T-cell (primary cell): ENCODE results near the gene CTNNA3. TPM values are rescaled to one million over a fixed set of nuclear protein-coding genes. Genes with fewer than 3 reads are reported as not detected.

Experiments
- ATAC-seq, 4 experiments: fragments of 200-7000 bp in 3 of 4; fragments of 150-1000 bp in 1 of 4; cut with Tn5 transposase; replicated peaks in 1 of 4; 1 replicate in 3 of 4; 2 replicates in 1 of 4; pipeline ENCODE4 v1.10.0; 2021; ENCODE audit warnings: moderate library complexity in 3 of 4, mild to moderate bottlenecking in 2 of 4, moderate number of reproducible peaks in 1 of 4
- CTCF ChIA-PET, 2 donors: fragments of 300-600 bp; sonication (Branson Sonifier 250); formaldehyde crosslinking; loops; one replicate each; lab custom pipeline; 2022; ENCODE audit warnings: antibody characterized with exemption in 2 of 2; lab: Charles Lee
- POLR2A ChIA-PET, 2 donors: fragments of 300-600 bp; sonication (Branson Sonifier 250); formaldehyde crosslinking; loops; one replicate each; lab custom pipeline; 2022; ENCODE audit warnings: antibody characterized with exemption in 2 of 2; lab: Charles Lee
- DNase-seq, 35 experiments: peaks; one replicate each; pipeline versions ENCODE4 v3.0.0 to v3.0.0-alpha.2; 2013 to 2023
- H3K27ac ChIP-seq: one replicate; pipeline ENCODE4 v1.5.1; 2013; ENCODE audit warnings: low read length
- H3K27me3 ChIP-seq, 2 experiments: replicated peaks in 1 of 2; 1 replicate in 1 of 2; 2 replicates in 1 of 2; pipeline versions ENCODE4 v1.6.1 to v1.7.0; 2013; ENCODE audit warnings: low read length in 1 of 2, mixed read lengths in 1 of 2; ENCODE audit not compliant: control insufficient read depth in 2 of 2, insufficient read depth in 2 of 2; ENCODE audit errors: extremely low read depth in 1 of 2
- H3K36me3 ChIP-seq, 2 donors: 1 replicate in 1 of 2; 2 replicates in 1 of 2; pipeline versions ENCODE4 v1.6.1 to v1.7.0; 2013; ENCODE audit warnings: low read length in 1 of 2; ENCODE audit not compliant: control insufficient read depth in 2 of 2, insufficient read depth in 1 of 2; ENCODE audit errors: extremely low read depth in 1 of 2
- H3K4me1 ChIP-seq, 2 experiments: 1 replicate in 1 of 2; 2 replicates in 1 of 2; pipeline versions ENCODE4 v1.6.1 to v1.7.0; 2013; ENCODE audit warnings: low read length in 2 of 2, mixed read lengths in 1 of 2; ENCODE audit not compliant: insufficient read depth in 2 of 2, control insufficient read depth in 1 of 2; ENCODE audit errors: extremely low read depth in 1 of 2
- H3K4me3 ChIP-seq, 2 donors: 1 replicate in 1 of 2; 2 replicates in 1 of 2; pipeline versions ENCODE4 v1.5.1 to v1.7.0; 2013; ENCODE audit warnings: mild to moderate bottlenecking in 2 of 2, low read length in 1 of 2, moderate library complexity in 1 of 2; ENCODE audit not compliant: control insufficient read depth in 1 of 2; ENCODE audit errors: extremely low read depth in 1 of 2
- H3K9me3 ChIP-seq: 2 replicates; pipeline ENCODE4 v1.7.0; 2013
- H3K27ac Mint-ChIP-seq, 2 donors: one replicate each; pipeline ENCODE4 v1.8.0; 2020 to 2021; ENCODE audit warnings: mild to moderate bottlenecking in 2 of 2, mixed read lengths in 2 of 2
- H3K27me3 Mint-ChIP-seq, 2 donors: one replicate each; pipeline ENCODE4 v1.8.0; 2021 to 2022; ENCODE audit warnings: mixed read lengths in 2 of 2
- H3K36me3 Mint-ChIP-seq: one replicate; pipeline ENCODE4 v1.8.0; 2021; ENCODE audit warnings: mixed read lengths
- H3K4me1 Mint-ChIP-seq, 3 donors: one replicate each; pipeline ENCODE4 v1.8.0; 2020 to 2022; ENCODE audit warnings: mixed read lengths in 3 of 3, mild to moderate bottlenecking in 1 of 3
- H3K4me3 Mint-ChIP-seq, 3 donors: one replicate each; pipeline ENCODE4 v1.8.0; 2020 to 2022; ENCODE audit warnings: mild to moderate bottlenecking in 3 of 3, mixed read lengths in 3 of 3, moderate library complexity in 3 of 3
- H3K9me3 Mint-ChIP-seq, 3 donors: one replicate each; pipeline ENCODE4 v1.8.0; 2020 to 2022; ENCODE audit warnings: mixed read lengths in 3 of 3
- WGBS: methylation state at CpG from one replicate; pipeline ENCODE4 v1.1.5; 2013; ENCODE audit warnings: missing lambda C conversion rate; ENCODE audit not compliant: insufficient coverage; 5-methylcytosine and 5-hydroxymethylcytosine counted together
- total RNA-seq, 35 experiments: library from RNA in 6 of 35; stranded (reverse) in 6 of 35; fragments of 120-200 nt in 1 of 35; gene quantifications; one replicate each; pipeline versions ENCODE4 v1.2.1 to v1.2.4 and lab custom pipeline; 2013 to 2026

CTNNA3 gene
- total RNA-seq, 5 donors from 2014 or later (not counting 1 experiment from before 2014, with no cell fraction given): 0.88 TPM; not detected in 4

DNA sequence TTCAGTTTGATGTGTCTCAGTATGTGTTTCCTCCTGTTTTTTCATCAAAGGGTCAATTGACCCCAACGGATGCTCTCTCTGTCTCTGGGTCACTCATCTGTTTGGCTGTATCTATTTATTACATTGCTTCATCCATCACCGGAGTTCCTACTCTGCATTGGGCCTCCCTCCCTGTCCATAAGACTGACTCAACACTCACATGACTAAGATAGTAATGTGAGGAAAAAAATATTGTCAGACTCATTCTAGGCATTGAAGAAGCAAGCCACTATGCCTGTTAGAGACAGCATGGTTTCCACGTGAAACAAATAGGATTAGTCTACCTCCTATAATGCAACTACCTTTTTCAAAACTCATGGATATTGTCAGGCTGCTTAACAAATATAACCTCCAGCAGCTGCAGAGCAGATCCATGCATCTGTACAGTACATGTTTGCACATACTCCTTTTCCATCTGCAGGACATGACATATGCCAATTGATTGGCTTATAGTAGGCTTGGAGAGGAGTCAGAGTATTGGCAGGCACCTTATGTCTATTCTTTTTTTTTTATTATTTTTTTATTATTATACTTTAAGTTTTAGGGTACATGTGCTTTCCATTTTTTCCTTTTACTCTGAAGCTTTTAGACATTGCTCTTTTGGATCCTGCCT, 495.0 kb downstream of the CTNNA3 start:
- Mint-ChIP-seq H3K4me3 (no peak overlapping the region), H3K4me1 (peaks cover 0 to 8% (median 4%) of the 10 kb centered on the region in 3 donors), H3K27ac (no peak overlapping the region), H3K27me3 (no peaks in the 10 kb centered on the region), H3K9me3 (peaks cover 0 to 8% (median 0%) of the 10 kb centered on the region in 3 donors), H3K36me3 (no peaks in the 10 kb centered on the region)
- CTCF ChIA-PET: no interaction called here
- Histone ChIP-seq H3K27ac (no peak overlapping the region), H3K4me3 (no peak overlapping the region), H3K36me3 (no peaks in the 10 kb centered on the region), H3K27me3 (no peaks in the 10 kb centered on the region), H3K9me3 (no peaks in the 10 kb centered on the region), H3K4me1 (no peaks in the 10 kb centered on the region)
- ATAC-seq: no peak
- 92% methylated on average over 2 of the region's 3 CpGs for WGBS
- no peak for DNase-seq
- POLR2A ChIA-PET: no interaction called here

DNA sequence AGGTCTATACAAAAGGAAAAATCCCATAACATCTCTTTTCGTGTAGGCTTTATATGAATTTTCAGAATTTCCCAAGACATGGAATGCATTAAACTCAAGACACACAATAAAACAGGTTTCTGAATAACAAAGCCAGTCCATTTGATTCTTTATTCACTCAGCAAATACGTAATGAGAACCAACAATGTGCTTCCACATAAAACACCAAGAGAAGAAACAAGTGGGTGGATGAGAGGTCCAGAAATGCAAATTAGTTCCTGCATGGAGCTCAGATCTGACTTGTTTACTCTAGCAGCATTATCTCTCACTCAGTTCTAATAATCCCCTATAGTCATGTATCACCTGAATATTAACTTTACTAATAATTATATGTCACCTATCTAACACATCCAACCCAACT, 520.6 kb downstream of the CTNNA3 start:
- ChIA-PET CTCF (no interaction called here), POLR2A (no interaction called here)
- Histone ChIP-seq H3K27ac (no peak overlapping the region), H3K4me3 (no peak overlapping the region), H3K9me3 (no peaks in the 10 kb centered on the region), H3K27me3 (no peaks in the 10 kb centered on the region), H3K4me1 (no peaks in the 10 kb centered on the region), H3K36me3 (no peaks in the 10 kb centered on the region)
- no peaks in the 10 kb centered on the region for H3K27me3 Mint-ChIP-seq
- WGBS: no CpG with 5 or more reads among the region's 2 CpGs
- no peaks in the 10 kb centered on the region for H3K36me3 Mint-ChIP-seq
- no peak overlapping the region for H3K4me3 Mint-ChIP-seq
- DNase-seq (no peak), ATAC-seq (no peak)
- peaks cover 0 to 4% (median under 1%) of the 10 kb centered on the region in 3 donors for H3K9me3 Mint-ChIP-seq
- H3K4me1 Mint-ChIP-seq: no peaks in the 10 kb centered on the region
- H3K27ac Mint-ChIP-seq: no peak overlapping the region

DNA sequence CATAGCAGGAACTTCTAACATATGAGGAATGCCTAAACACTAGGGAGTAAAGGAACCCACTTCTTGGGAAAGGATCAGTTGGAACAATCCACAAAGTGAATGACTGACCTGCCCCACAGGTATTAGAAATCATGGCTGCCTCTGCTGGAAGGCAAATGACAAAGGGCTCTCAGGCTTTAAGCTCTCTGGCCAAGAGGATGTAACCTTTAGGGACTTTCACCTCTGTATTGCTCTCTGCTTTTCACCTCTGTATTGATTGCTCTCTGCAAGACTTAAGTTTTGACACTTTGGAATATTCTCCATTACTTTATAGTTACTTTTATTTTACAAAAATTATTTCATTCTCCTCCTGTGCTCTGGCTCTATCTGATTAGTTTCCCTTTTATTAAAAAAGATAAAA, 522.2 kb downstream of the CTNNA3 start:
- ChIA-PET CTCF (no interaction called here), POLR2A (interaction anchor here in 1 of 2 donors (0.5 kb wide), 1 partner anchor 21 kb away, joined by 3 read pairs; no protein-coding TSS in a partner anchor)
- no peak overlapping the region for H3K4me3 ChIP-seq
- H3K4me1 ChIP-seq: no peaks in the 10 kb centered on the region
- DNase-seq (no peak), ATAC-seq (no peak)
- H3K36me3 ChIP-seq: no peaks in the 10 kb centered on the region
- H3K27me3 Mint-ChIP-seq: no peaks in the 10 kb centered on the region
- peaks cover 2 to 10% (median 8%) of the 10 kb centered on the region in 3 donors for H3K9me3 Mint-ChIP-seq
- no peaks in the 10 kb centered on the region for H3K27me3 ChIP-seq
- no peaks in the 10 kb centered on the region for H3K9me3 ChIP-seq
- no peak overlapping the region for H3K27ac ChIP-seq
- no peaks in the 10 kb centered on the region for H3K4me1 Mint-ChIP-seq
- H3K4me3 Mint-ChIP-seq: no peak overlapping the region
- no peak overlapping the region for H3K27ac Mint-ChIP-seq
- no peaks in the 10 kb centered on the region for H3K36me3 Mint-ChIP-seq

DNA sequence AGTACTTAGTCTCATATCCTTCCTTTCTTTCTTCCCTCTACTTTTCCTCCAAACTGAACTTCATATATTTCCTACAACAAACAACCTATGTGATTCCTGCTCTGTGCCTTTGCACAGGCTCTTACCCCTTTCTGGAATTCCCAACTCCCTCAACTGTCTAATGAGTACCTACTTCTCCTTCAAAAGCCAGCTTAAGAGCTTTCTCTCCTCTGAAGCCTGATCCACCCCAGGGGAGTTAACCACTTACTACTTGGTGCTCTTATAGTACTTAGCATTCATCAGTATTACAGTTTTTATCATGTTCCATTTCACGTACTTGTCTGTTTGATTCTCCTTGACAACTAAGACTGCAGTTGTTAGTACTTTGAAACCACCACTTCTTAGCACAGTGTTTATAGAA, 524.0 kb downstream of the CTNNA3 start:
- H3K4me3 ChIP-seq: no peak overlapping the region
- no peaks in the 10 kb centered on the region for H3K27me3 ChIP-seq
- Mint-ChIP-seq H3K27me3 (no peaks in the 10 kb centered on the region), H3K36me3 (no peaks in the 10 kb centered on the region), H3K27ac (no peak overlapping the region), H3K4me1 (no peaks in the 10 kb centered on the region), H3K4me3 (no peak overlapping the region), H3K9me3 (peaks cover 14 to 19% (median 16%) of the 10 kb centered on the region in 3 donors)
- POLR2A ChIA-PET: interaction anchor here in 1 of 2 donors (0.7 kb wide), 2 partner anchors 204 to 557 kb away, joined by 3 to 4 read pairs; no protein-coding TSS in a partner anchor
- no peaks in the 10 kb centered on the region for H3K36me3 ChIP-seq
- no peak overlapping the region for H3K27ac ChIP-seq
- CTCF ChIA-PET: no interaction called here
- no peaks in the 10 kb centered on the region for H3K9me3 ChIP-seq
- H3K4me1 ChIP-seq: no peaks in the 10 kb centered on the region
- no peak for DNase-seq
- ATAC-seq: no peak
- no CpG with 5 or more reads among the region's 1 CpG for WGBS

DNA sequence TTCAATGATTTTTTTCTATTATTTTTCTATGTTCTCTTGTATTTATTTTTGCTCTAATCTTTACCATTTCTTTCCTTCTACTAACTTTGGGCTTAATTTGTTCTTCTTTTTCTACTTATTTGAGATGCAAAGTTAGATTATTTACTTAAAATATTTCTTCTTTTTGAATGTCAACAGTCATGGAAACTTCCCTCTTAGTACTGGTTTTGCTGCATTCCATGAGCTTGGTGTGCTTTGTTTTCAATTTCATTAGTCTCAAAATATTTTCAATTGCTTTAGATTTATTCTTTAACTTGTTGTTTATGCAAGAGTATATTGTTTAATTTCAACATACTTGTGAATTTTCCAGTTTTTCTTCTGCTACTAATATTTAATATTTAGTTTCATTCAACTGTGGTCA, 539.8 kb downstream of the CTNNA3 start:
- no peak overlapping the region for H3K27ac Mint-ChIP-seq
- Histone ChIP-seq H3K36me3 (no peaks in the 10 kb centered on the region), H3K4me3 (no peak overlapping the region), H3K27ac (no peak overlapping the region), H3K4me1 (no peaks in the 10 kb centered on the region), H3K27me3 (no peaks in the 10 kb centered on the region), H3K9me3 (no peaks in the 10 kb centered on the region)
- no peak for ATAC-seq
- no peak for DNase-seq
- ChIA-PET CTCF (interaction anchor here in 1 of 2 donors (0.7 kb wide), 1 partner anchor 1025 kb away, joined by 3 read pairs; no protein-coding TSS in a partner anchor), POLR2A (no interaction called here)
- no peak overlapping the region for H3K4me3 Mint-ChIP-seq
- H3K9me3 Mint-ChIP-seq: peaks cover 8 to 17% (median 9%) of the 10 kb centered on the region in 3 donors
- H3K27me3 Mint-ChIP-seq: peaks cover 0 to 3% of the 10 kb centered on the region in 2 donors
- no peaks in the 10 kb centered on the region for H3K36me3 Mint-ChIP-seq
- no peaks in the 10 kb centered on the region for H3K4me1 Mint-ChIP-seq

DNA sequence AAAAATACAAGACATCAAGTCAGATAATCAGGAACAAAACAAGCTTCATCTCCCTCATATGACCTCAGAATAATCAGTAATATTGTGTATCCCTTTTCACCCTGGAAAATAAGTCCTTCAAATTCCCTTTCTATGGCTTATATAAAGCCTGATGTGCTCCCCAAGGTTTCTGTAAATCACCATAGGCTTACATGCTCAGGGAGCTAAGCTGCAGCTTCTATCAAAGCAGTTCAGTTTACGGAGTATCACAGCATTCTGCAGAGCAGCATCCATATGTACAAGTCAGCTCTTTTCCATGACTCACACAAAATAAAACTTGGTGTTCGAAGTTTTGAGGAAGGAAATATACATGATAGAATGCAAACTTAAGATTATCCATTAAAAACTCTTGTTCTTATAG, 544.5 kb downstream of the CTNNA3 start:
- POLR2A ChIA-PET: no interaction called here
- DNase-seq (no peak), ATAC-seq (no peak)
- Mint-ChIP-seq H3K27me3 (no peaks in the 10 kb centered on the region), H3K36me3 (no peaks in the 10 kb centered on the region), H3K4me3 (no peak overlapping the region), H3K4me1 (no peaks in the 10 kb centered on the region), H3K27ac (no peak overlapping the region), H3K9me3 (peaks cover 0 to under 1% (median 0%) of the 10 kb centered on the region in 3 donors)
- no CpG with 5 or more reads among the region's 2 CpGs for WGBS
- Histone ChIP-seq H3K4me1 (no peaks in the 10 kb centered on the region), H3K9me3 (no peaks in the 10 kb centered on the region), H3K27me3 (no peaks in the 10 kb centered on the region), H3K27ac (no peak overlapping the region), H3K4me3 (no peak overlapping the region), H3K36me3 (no peaks in the 10 kb centered on the region)
- CTCF ChIA-PET: no interaction called here
